Mesendoderm (in vitro differentiated cells): Measurements from ENCODE around the gene RNF217.

Experiments used
- DNase-seq: peaks from one replicate; pipeline ENCODE4 v3.0.0; 2013
- H2AK5ac ChIP-seq: 2 replicates; pipeline ENCODE4 v1.6.1; 2013; ENCODE audit warnings: low read length, inconsistent platforms
- H2BK120ac ChIP-seq: 2 replicates; pipeline ENCODE4 v1.6.1; 2013; ENCODE audit warnings: low read depth, mild to moderate bottlenecking, low read length, moderate library complexity, mixed read lengths
- H2BK15ac ChIP-seq: replicated peaks from 2 replicates; pipeline ENCODE4 v1.6.1; 2013; ENCODE audit warnings: low read depth, mild to moderate bottlenecking, moderate library complexity
- H2BK5ac ChIP-seq: 2 replicates; pipeline ENCODE4 v1.6.1; 2013; ENCODE audit warnings: low read length, inconsistent platforms
- H3K18ac ChIP-seq: 2 replicates; pipeline ENCODE4 v1.6.1; 2013; ENCODE audit warnings: mild to moderate bottlenecking, low read length, mixed read lengths
- H3K23ac ChIP-seq: one replicate; pipeline ENCODE4 v1.6.1; 2013; ENCODE audit warnings: low read length
- H3K27ac ChIP-seq: 2 replicates; pipeline ENCODE4 v1.5.1; 2013; ENCODE audit warnings: low read depth, mild to moderate bottlenecking, inconsistent platforms, low read length, moderate library complexity
- H3K27me3 ChIP-seq: 2 replicates; pipeline ENCODE4 v1.6.1; 2013; ENCODE audit warnings: low read length, control low read depth, mild to moderate bottlenecking, inconsistent platforms; ENCODE audit not compliant: insufficient read depth, poor library complexity
- H3K36me3 ChIP-seq: 2 replicates; pipeline ENCODE4 v1.6.1; 2013; ENCODE audit warnings: low read length, inconsistent platforms; ENCODE audit not compliant: control insufficient read depth, insufficient read depth
- H3K4ac ChIP-seq: one replicate; pipeline ENCODE4 v1.6.1; 2013; ENCODE audit warnings: low read depth, mild to moderate bottlenecking, low read length, moderate library complexity
- H3K4me1 ChIP-seq: 2 replicates; pipeline ENCODE4 v1.6.1; 2013; ENCODE audit warnings: low read depth, low read length, inconsistent platforms; ENCODE audit not compliant: control insufficient read depth
- H3K4me2 ChIP-seq: 2 replicates; pipeline ENCODE4 v1.6.1; 2013; ENCODE audit warnings: low read length
- H3K4me3 ChIP-seq: 2 replicates; pipeline ENCODE4 v1.5.1; 2013; ENCODE audit warnings: mild to moderate bottlenecking, low read length
- H3K56ac ChIP-seq: one replicate; pipeline ENCODE4 v1.6.1; 2013; ENCODE audit warnings: low read length
- H3K79me1 ChIP-seq: 2 replicates; pipeline ENCODE4 v1.6.1; 2013; ENCODE audit warnings: low read length, inconsistent platforms
- H3K79me2 ChIP-seq: 2 replicates; pipeline ENCODE4 v1.6.1; 2013; ENCODE audit warnings: mild to moderate bottlenecking, low read length; ENCODE audit not compliant: control insufficient read depth, insufficient read depth
- H3K9ac ChIP-seq: 2 replicates; pipeline ENCODE4 v1.6.1; 2013; ENCODE audit warnings: low read length, inconsistent platforms
- H4K5ac ChIP-seq: one replicate; pipeline ENCODE4 v1.6.1; 2013; ENCODE audit warnings: low read length
- H4K8ac ChIP-seq: one replicate; pipeline ENCODE4 v1.6.1; 2013; ENCODE audit warnings: low read depth, mild to moderate bottlenecking, control low read depth, low read length, moderate library complexity
- WGBS: extraction: QIAGEN DNeasy Blood & Tissue Kit; methylation state at CpG from one replicate; pipeline ENCODE4 v1.1.7; 2013; ENCODE audit warnings: low lambda C conversion rate, missing lambda C conversion rate; ENCODE audit not compliant: insufficient coverage; ENCODE audit errors: extremely low coverage; 5-methylcytosine and 5-hydroxymethylcytosine counted together

The RNF217 gene

DNA sequence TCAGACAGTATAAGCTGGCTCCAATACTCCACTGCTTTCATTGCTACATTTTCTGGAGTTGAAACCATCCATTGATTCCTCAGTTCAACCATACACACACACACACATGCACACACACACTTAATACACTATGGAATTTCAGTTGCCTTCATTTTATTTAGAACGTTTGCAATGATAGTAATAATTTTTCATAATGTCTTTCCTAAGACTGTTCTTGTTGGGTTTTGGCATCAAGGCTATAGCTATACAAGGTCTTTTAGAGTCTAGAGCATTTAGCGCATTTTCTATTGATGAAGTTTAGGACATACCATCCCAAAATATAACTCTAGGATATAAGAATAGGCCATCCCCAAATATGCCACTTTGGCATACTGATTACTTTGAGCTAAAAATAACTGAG, 175.8 kb downstream of the RNF217 start:
- Histone ChIP-seq H2BK15ac (no peak overlapping the region), H3K23ac (no peak overlapping the region), H2BK5ac (no peak overlapping the region), H3K56ac (no peak overlapping the region), H3K18ac (no peak overlapping the region), H3K4me3 (no peak overlapping the region), H3K27ac (no peak overlapping the region), H3K4ac (no peak overlapping the region), H3K79me1 (no peaks in the 10 kb centered on the region), H3K27me3 (no peaks in the 10 kb centered on the region), H3K4me1 (no peaks in the 10 kb centered on the region), H2BK120ac (no peak overlapping the region), H4K8ac (no peak overlapping the region), H4K5ac (no peak overlapping the region), H3K9ac (no peak overlapping the region), H3K36me3 (no peaks in the 10 kb centered on the region), H2AK5ac (no peak overlapping the region), H3K4me2 (no peak overlapping the region), H3K79me2 (no peaks in the 10 kb centered on the region)
- no CpG with 5 or more reads among the region's 2 CpGs for WGBS
- no peak for DNase-seq

GRCh38 chr6:125140808-125141207, 178.6 kb downstream of the RNF217 start:
- Histone ChIP-seq H3K27ac (no peak overlapping the region), H3K56ac (no peak overlapping the region), H3K36me3 (no peaks in the 10 kb centered on the region)

More at GRCh38 chr6:125140808-125141207, 178.6 kb downstream of the RNF217 start:
- Histone ChIP-seq H4K8ac (no peak overlapping the region), H3K4ac (no peak overlapping the region), H3K9ac (no peak overlapping the region), H2BK120ac (no peak overlapping the region), H3K4me2 (no peak overlapping the region), H3K23ac (no peak overlapping the region), H3K18ac (no peak overlapping the region), H2BK15ac (no peak overlapping the region), H3K4me1 (no peaks in the 10 kb centered on the region), H4K5ac (no peak overlapping the region), H3K4me3 (no peak overlapping the region), H2BK5ac (no peak overlapping the region), H2AK5ac (no peak overlapping the region), H3K27me3 (no peaks in the 10 kb centered on the region), H3K79me2 (no peaks in the 10 kb centered on the region), H3K79me1 (no peaks in the 10 kb centered on the region)
- no peak for DNase-seq
